CD4-positive, alpha-beta T cell treated with Interleukin-2 at 100 ng/mL for 4 hours (primary cell): Measurements from ENCODE around the gene MFAP4.
A peak's percentile ranks its signal among the peaks of the same experiment; 100 is the strongest.

Experiments used
- DNase-seq: peaks from one replicate; pipeline ENCODE4 v3.0.0-alpha.2; 2020; ENCODE audit warnings: low spot score

MFAP4 gene, protein sequence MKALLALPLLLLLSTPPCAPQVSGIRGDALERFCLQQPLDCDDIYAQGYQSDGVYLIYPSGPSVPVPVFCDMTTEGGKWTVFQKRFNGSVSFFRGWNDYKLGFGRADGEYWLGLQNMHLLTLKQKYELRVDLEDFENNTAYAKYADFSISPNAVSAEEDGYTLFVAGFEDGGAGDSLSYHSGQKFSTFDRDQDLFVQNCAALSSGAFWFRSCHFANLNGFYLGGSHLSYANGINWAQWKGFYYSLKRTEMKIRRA

DNA sequence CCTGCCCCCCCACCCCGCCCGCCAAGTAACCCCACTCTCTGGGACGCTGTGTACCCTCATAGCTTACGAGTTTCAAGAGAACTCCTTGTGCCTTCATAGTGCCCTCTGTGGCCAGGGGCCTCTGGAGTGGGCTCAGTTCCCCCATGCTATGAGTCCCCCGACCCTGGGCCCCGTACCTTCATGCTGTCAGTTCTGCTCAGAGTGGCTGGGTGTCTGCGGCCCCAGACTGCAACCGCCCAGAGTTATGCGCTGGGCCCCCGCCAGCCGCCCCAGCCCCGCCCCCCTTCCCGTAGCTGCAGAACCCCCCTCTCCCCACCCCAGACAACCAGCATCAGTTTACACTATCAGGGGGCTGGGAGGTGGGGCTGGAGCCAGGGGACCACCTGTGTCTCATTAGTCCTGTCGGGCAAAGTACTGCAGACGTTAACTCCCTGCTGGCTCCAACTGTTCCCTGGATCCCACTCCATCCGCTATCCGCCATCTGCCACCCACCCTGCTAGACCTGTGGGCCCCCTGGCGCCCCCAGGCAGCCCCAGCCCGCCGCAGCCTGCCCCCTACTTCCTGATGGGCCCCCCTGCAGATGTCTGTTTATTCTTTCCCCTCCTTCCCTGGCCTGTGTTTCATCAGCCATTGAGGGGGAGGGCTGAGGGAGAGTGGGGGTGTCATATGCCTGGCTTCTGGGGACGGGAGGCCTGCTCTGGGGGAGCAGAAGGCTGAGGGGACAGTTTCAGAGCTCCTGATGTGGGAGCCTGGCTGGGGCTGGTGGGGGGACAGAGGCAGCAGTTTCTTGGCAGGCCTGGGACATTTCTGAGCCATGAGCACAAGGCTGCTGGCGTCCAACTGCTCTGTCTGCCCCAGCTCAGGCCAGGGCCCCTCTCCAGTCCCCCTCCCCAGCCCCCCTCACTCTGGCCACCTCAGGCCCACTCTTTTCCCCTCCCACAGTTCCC, at the start of gene MFAP4:
Gene MFAP4 (minus strand): TSS at position 217 of the 947 bp plus-strand sequence. CDS start 35 bp downstream, at position 182.
- DNase-seq: no peak

DNA sequence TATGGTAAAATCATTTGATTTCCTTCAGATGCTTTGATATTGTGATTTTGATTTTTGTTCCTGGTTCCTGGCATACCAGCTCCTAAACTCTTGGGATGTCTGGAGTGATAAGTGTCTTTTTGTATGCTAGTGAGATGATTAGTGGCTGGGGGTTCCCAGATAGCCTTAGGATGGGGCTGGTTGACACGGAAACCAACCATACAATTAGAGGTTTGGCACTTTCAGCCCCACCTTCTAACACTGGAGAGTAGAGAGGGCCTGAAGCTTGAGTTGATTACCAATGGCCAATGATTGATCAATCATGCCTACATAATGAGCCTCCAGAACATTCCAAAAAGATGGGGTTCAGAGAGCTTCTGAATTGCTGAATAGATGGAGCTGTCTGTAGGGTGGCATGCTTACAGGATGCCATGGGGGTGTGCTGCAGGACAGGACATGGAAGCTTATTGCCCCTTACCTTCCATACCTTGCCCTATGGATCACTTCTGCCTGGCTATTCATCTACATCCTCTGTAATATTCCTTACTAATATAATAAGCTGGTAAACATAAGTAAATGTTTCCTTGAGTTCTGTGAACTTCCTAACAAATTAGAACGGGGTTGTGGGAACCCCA, 46.8 kb upstream of the MFAP4 start:
- DNase-seq: no peak

DNA sequence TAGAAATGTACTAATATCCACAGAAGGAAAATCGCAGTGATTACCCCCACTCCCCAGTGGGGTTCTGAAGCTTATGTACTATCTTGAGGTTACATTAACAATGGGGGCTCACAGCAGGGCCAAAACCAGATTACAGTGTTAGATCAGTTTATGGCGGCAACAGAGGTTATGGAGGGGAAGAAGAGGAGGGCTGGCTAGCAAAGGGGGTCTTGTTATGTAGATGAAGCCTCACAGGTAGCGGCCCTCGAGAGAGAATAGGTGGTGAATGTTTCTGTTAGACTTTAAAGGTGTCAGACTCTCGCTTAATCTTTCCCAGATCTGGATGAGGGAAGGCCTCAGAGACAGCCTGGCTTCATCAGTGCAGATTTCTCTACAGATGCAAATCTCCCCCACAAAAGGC, 46.3 kb upstream of the MFAP4 start:
- DNase-seq: no peak

DNA sequence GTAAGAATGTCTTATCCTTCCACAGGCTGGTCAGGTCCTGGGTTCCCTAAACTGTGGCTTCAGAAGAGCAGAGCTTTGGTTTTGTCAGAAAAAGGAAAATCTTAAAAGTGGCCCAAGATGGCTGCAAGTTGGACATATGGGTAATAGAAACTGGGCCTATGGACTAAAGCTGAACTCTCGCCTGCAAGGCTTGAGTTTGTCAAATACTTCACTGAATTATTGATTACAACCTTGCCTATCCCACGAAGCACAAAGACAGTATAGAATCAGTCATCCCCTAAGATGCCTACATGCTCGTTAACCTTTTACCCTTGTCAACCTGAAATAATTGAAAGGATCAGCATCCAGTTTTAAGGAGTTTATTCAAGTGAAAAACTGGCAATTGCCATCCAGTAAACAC, 44.7 kb upstream of the MFAP4 start:
- DNase-seq: no peak

DNA sequence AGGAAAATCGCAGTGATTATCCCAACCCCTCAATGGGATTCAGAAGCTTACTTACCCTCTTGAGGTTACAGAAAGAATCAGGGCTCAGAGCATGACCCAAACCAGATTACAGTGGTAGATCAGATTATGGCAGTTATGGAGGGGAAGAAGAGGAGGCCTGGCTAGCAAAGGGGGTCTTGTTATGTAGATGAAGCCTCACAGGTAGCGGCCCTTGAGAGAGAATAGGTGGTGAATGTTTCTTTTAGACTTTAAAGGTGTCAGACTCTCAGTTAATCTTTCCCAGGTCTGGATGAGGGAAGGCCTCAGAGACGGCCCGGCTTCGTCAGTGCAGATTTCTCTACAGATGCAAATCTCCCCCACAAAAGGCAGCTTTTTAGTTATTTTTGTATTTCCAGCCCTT, 39.6 kb upstream of the MFAP4 start:
- DNase-seq: no peak

DNA sequence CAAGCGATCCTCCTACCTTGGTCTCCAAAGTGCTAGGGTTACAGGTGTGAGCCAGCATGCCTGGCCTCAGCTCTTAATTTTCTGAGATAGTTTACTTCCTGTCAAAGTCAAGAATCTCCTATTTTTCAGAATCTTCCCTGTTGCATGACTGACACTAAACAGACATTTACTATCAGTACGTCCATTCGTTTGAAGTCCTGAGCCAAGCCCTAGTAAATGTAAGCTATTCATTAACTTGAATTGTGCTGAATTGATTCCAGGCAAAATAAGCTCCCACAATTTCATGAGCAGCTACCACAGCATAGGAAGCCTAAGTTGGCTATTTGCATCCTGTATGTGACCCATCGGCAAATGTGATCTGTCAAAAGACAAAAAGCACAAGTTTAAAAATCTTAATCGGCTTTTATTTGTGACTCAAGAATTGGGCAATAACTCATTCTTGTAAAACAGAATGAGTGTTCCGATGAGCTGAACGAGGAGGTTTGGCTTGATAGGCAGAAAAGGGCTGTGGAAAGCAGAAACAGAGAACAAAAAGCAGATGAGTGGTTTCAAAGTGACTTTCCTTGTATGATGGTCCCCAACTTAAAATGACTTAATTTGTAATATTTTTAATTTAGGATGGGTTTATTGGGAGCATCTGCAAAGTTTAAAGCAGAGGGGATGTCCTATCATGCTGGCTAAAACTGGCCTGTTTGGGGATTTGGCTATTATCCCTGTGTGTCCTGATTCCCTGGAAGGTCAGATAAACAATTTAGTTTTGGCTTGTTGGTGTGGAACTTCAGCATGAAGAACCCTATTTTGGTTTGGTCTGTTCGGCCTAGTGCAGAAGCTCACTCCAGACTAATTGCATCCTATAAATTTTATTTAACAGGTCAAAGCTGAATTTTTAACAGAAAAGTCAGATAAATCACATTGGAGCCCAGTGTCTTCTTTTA, 38.2 kb upstream of the MFAP4 start:
- no peak for DNase-seq

DNA sequence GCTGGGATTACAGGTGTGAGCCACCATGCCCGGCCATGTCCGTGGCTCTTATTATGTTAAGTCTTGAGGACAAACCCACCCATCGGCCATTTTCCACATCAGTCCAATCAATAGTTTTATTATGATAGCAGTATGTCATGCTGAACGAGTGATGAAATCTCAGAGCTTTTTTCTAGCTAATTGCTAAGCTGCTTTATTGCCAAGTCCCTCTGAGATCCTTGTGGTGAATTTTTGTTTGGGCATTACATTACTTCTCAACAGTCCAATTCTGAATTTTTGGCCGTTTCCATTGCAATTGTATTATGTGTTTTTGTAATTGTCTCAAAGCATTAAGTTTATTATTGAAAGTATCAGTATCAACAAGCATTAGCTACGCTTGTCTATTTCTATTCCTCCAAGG, 34.9 kb upstream of the MFAP4 start:
- DNase-seq: no peak

- DNase-seq: no peak
Observed at GRCh38 chr17:19421219-19421618, 34.2 kb upstream of the MFAP4 start.

- DNase-seq: peak; percentile 16
Observed at GRCh38 chr17:19418251-19418992, 31.4 kb upstream of the MFAP4 start.

- DNase-seq: no peak
Observed at GRCh38 chr17:19417611-19418010, 30.6 kb upstream of the MFAP4 start.

GRCh38 chr17:19415806-19416775, 29.1 kb upstream of the MFAP4 start:
- no peak for DNase-seq

DNA sequence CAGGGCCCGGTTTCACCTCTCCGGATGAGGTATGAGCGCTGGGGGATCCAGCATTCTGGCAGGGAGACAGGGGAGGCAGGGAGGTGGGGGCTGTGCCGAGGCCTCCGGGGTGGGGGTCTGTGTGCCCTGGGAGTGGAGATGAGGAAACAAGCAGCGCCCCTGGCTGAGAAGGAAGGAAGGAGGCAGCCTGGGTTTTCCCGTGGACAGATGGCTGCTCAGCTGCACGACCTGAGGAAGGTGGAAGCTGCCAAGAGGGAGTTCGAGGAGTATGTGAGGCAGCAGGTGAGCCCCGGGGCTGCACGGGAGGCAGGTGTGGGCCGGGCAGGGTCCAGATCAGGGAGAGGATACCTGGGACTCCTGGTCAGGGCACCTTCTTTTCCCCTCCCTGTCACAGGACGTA, 28.3 kb upstream of the MFAP4 start:
- DNase-seq: no peak

- no peak for DNase-seq
Observed at GRCh38 chr17:19414396-19415280, 27.6 kb upstream of the MFAP4 start.

DNA sequence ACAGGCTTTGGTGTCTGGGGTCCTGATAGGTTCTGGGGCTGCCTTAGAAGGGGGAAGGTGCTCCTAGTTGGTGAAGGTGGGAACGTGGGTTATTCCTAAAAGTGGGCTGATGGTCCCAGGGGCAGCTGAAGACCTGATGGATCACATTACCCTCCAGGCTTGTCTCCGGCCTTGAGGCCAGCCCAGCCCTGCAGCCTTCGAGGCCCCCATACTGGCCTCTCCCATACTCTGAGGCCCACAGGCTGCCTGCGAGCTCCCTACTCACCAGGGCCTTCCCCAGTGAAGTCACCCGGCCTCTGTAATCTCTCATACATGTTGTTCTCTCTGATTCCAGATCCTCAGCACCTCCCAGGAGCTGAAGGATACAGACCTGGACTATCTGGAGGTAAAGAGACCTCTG, 26.8 kb upstream of the MFAP4 start:
- no peak for DNase-seq

DNA sequence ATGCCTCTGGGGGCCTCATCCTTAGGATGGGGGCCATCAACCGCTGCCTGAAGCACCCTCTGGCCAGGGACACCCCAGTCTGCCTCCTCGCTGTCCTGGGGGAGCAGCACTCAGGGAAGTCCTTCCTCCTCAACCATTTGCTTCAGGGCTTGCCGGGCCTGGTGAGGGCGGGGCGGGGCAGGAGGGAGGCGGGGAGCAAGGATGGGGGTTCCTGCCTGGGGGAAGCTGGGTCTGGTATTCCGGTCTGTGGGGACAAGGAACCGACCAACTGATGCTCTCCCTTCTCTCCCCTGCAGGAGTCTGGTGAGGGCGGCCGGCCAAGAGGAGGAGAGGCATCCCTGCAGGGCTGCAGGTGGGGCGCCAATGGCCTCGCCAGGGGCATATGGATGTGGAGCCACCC, 26.0 kb upstream of the MFAP4 start:
- DNase-seq: no peak

DNA sequence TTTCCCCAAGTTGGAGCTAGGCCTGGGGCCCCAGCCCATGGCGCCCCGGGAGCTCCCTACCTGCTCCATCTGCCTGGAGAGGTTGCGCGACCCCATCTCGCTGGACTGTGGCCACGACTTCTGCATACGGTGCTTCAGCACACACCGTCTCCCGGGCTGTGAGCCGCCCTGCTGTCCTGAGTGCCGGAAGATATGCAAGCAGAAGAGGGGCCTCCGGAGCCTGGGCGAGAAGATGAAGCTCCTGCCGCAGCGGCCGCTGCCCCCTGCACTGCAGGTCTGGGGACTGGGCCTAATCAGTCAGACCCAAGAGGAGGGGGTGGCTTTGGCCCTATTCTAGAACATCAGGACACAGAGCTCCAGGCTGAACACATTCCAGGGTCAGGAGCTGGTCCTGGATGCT, 25.5 kb upstream of the MFAP4 start:
- DNase-seq: no peak

DNA sequence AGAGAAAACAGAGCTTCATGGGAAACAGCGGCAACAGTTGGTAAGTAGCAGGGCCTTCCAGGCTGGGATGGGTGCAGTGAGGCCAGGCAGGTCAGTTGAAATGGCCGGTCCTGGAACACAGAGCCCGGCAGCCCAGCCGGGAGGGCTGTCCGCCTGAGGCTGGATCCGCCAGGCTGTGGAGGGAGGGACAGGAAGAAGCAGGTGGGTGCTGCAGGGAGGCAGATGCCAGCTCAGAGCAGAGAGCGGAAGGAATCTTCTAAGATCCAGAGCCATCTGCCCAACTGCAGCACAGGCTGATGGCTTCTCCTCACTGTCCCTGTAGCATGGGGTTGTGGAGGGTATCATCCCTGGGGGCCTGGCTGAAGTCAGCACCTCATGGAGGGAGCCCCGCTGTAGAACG, 24.6 kb upstream of the MFAP4 start:
- DNase-seq: no peak

- no peak for DNase-seq
Observed at GRCh38 chr17:19410875-19411620, 24.1 kb upstream of the MFAP4 start, which contains the start of gene RNF112. TSS of gene RNF112 (plus strand) at chr17:19411232. CDS start at chr17:19411409, 177 bp downstream.
